IMR-90 (cell line): ENCODE results near the gene VDAC2. TPM values are rescaled to one million over a fixed set of nuclear protein-coding genes. Genes with fewer than 3 reads are reported as not detected.

ENCODE experiments used
- ATAC-seq: fragments of 200-7000 bp; cut with Tn5 transposase; 2 replicates; pipeline ENCODE4 v1.9.1; 2020; ENCODE audit warnings: low read depth, mild to moderate bottlenecking, moderate library complexity
- BruUV-seq: library from RNA; stranded (reverse); fragments of 400-500 nt; replicated peaks from 2 replicates; lab custom pipeline; 2021; lab: Mats Ljungman, UMichigan
- CTCF ChIA-PET: fragments of 300-600 bp; formaldehyde crosslinking; extraction: SDS; loops from one replicate; lab custom pipeline; 2021; ENCODE audit warnings: antibody characterized with exemption; lab: Yijun Ruan, JAX
- POLR2A ChIA-PET: fragments of 300-600 bp; sonication (Branson Sonifier 250); formaldehyde crosslinking; loops from one replicate; lab custom pipeline; 2022; ENCODE audit warnings: antibody characterized with exemption; ENCODE audit not compliant: unreplicated experiment; lab: Charles Lee
- DNase-seq: peaks from one replicate; pipeline ENCODE4 v3.0.0; 2013
- H2AFZ ChIP-seq: replicated peaks from 2 replicates; pipeline ENCODE3; 2013; ENCODE audit warnings: low read length, mild to moderate bottlenecking; ENCODE audit not compliant: poor library complexity
- H2AK5ac ChIP-seq: 2 replicates; pipeline ENCODE4 v1.6.1; 2013; ENCODE audit warnings: low read depth, low read length, inconsistent platforms
- H2AK9ac ChIP-seq: replicated peaks from 2 replicates; pipeline ENCODE3; 2013; ENCODE audit warnings: mild to moderate bottlenecking, low read depth, low read length, moderate library complexity; ENCODE audit not compliant: poor library complexity
- H2BK120ac ChIP-seq: 2 replicates; pipeline ENCODE4 v1.6.1; 2013; ENCODE audit warnings: low read depth, low read length, inconsistent platforms
- H2BK15ac ChIP-seq: 3 replicates; pipeline ENCODE4 v1.6.1; 2013; ENCODE audit warnings: low read depth, low read length, inconsistent platforms
- H2BK20ac ChIP-seq: 2 replicates; pipeline ENCODE4 v1.6.1; 2013; ENCODE audit warnings: low read depth, mild to moderate bottlenecking, inconsistent platforms, low read length, moderate library complexity
- H2BK5ac ChIP-seq: 2 replicates; pipeline ENCODE4 v1.6.1; 2013; ENCODE audit warnings: mild to moderate bottlenecking, low read depth, low read length, inconsistent platforms; ENCODE audit not compliant: poor library complexity, severe bottlenecking
- H3K14ac ChIP-seq: replicated peaks from 2 replicates; pipeline ENCODE4 v1.6.1; 2013; ENCODE audit warnings: low read depth, low read length, inconsistent platforms
- H3K18ac ChIP-seq: 2 replicates; pipeline ENCODE4 v1.6.1; 2013; ENCODE audit warnings: low read depth, low read length, control low read depth
- H3K23ac ChIP-seq: 2 replicates; pipeline ENCODE4 v1.6.1; 2013; ENCODE audit warnings: low read depth, low read length, inconsistent platforms
- H3K27ac ChIP-seq: 2 replicates; pipeline ENCODE4 v1.5.1; 2013; ENCODE audit warnings: mild to moderate bottlenecking, control low read depth, low read length; ENCODE audit not compliant: insufficient read depth
- H3K27me3 ChIP-seq: 2 replicates; pipeline ENCODE4 v1.6.1; 2013; ENCODE audit warnings: low read length; ENCODE audit not compliant: control insufficient read depth, insufficient read depth
- H3K36me3 ChIP-seq: 2 replicates; pipeline ENCODE4 v1.6.1; 2013; ENCODE audit warnings: low read length, mixed read lengths; ENCODE audit not compliant: control insufficient read depth, insufficient read depth
- H3K4ac ChIP-seq: 2 replicates; pipeline ENCODE4 v1.6.1; 2013; ENCODE audit warnings: low read depth, low read length, inconsistent platforms
- H3K4me1 ChIP-seq: 2 replicates; pipeline ENCODE4 v1.6.1; 2013; ENCODE audit warnings: low read length, mixed read lengths; ENCODE audit not compliant: control insufficient read depth, insufficient read depth
- H3K4me2 ChIP-seq: 2 replicates; pipeline ENCODE4 v1.6.1; 2013; ENCODE audit warnings: low read depth, mild to moderate bottlenecking, control low read depth, low read length, moderate library complexity
- H3K4me3 ChIP-seq: 2 replicates; pipeline ENCODE4 v1.5.1; 2013; ENCODE audit warnings: low read depth, mild to moderate bottlenecking, control low read depth, low read length, moderate library complexity; ENCODE audit not compliant: insufficient read depth
- H3K56ac ChIP-seq: 2 replicates; pipeline ENCODE4 v1.6.1; 2013; ENCODE audit warnings: low read length, inconsistent platforms; ENCODE audit not compliant: insufficient read depth; ENCODE audit errors: extremely low read depth
- H3K79me1 ChIP-seq, 2 experiments: 2 replicates each; pipeline ENCODE4 v1.6.1; 2013; ENCODE audit warnings: low read length in 2 of 2, inconsistent platforms in 1 of 2, low read depth in 1 of 2
- H3K9ac ChIP-seq: 2 replicates; pipeline ENCODE4 v1.6.1; 2013; ENCODE audit warnings: low read depth, low read length, control low read depth
- H3K9me1 ChIP-seq: 2 replicates; pipeline ENCODE4 v1.6.1; 2013; ENCODE audit warnings: low read length, inconsistent platforms; ENCODE audit not compliant: insufficient read depth
- H3K9me3 ChIP-seq: 2 replicates; pipeline ENCODE4 v1.6.1; 2013; ENCODE audit warnings: low read length; ENCODE audit not compliant: control insufficient read depth, insufficient read depth
- H4K20me1 ChIP-seq: 2 replicates; pipeline ENCODE4 v1.6.1; 2013; ENCODE audit warnings: low read length, inconsistent platforms; ENCODE audit not compliant: insufficient read depth
- H4K5ac ChIP-seq: 2 replicates; pipeline ENCODE4 v1.6.1; 2013; ENCODE audit warnings: mild to moderate bottlenecking, low read depth, low read length, control low read depth
- H4K8ac ChIP-seq, 2 experiments: 2 replicates each; pipeline ENCODE4 v1.6.1; 2013; ENCODE audit warnings: low read depth in 2 of 2, low read length in 2 of 2, control low read depth in 1 of 2, inconsistent platforms in 1 of 2
- H4K91ac ChIP-seq: 2 replicates; pipeline ENCODE4 v1.6.1; 2013; ENCODE audit warnings: low read depth, low read length, inconsistent platforms; ENCODE audit not compliant: insufficient read depth
- CEBPB ChIP-seq: IDR thresholded peaks from 2 replicates; pipeline ENCODE4 v1.6.1; 2012; ENCODE audit warnings: low read depth, low read length, improper control_type of control experiment
- MAFK ChIP-seq: IDR thresholded peaks from 2 replicates; pipeline ENCODE4 v1.6.1; 2012; ENCODE audit warnings: low read depth, low read length, improper control_type of control experiment
- RAD21 ChIP-seq: IDR thresholded peaks from 2 replicates; pipeline ENCODE4 v1.6.1; 2012; ENCODE audit warnings: low read length, improper control_type of control experiment
- WGBS, 2 experiments: methylation state at CpG; one replicate each; pipeline versions ENCODE4 v1.1.5 to v1.1.7; 2013; ENCODE audit warnings: missing lambda C conversion rate in 2 of 2; ENCODE audit not compliant: insufficient read length in 1 of 2; ENCODE audit errors: extremely low coverage in 2 of 2; 5-methylcytosine and 5-hydroxymethylcytosine counted together
- dilution Hi-C: fragments of 300-500 bp; cut with HindIII; formaldehyde crosslinking; loops from one replicate; pipeline ENCODE4 v1.14.3; 2018; ENCODE audit warnings: low sequenced_read_pairs; ENCODE audit not compliant: unreplicated experiment
- in situ Hi-C: fragments of 300-500 bp; cut with MboI; formaldehyde crosslinking; loops from 3 replicates; pipeline ENCODE4 v1.14.3; 2019; ENCODE audit warnings: low sequenced_read_pairs, inconsistent platforms, mixed read lengths
- intact Hi-C: fragments of 100-400 bp; cut with micrococcal nuclease; formaldehyde crosslinking; loops from 2 replicates; pipeline ENCODE4 v1.10.0; 2022
- polyA plus RNA-seq, 3 experiments: library from polyadenylated mRNA; depleted of rRNA; stranded (reverse); fragments of >200 nt; gene quantifications; 2 replicates each; pipeline ENCODE4 v1.2.3, GENCODE V29; 2012; ENCODE audit warnings: low replicate concordance in 1 of 3
- total RNA-seq: library from RNA; depleted of rRNA; stranded (reverse); fragments of >200 nt; gene quantifications from 2 replicates; pipeline ENCODE4 v1.2.3, GENCODE V29; 2012

VDAC2 gene
- total and polyA plus RNA-seq, 2 of the 4 experiments (the other 2 are of a cell fraction): 122 to 139 TPM

GRCh38 chr10:75181073-75181472 is 29.5 kb upstream of the VDAC2 start:
- Histone ChIP-seq H3K4me1 (peaks cover 12% of the 10 kb centered on the region), H4K91ac (no peak overlapping the region), H2BK5ac (peak overlapping the region; percentile 57), H3K79me1 (peaks cover 6 to 30% of the 10 kb centered on the region in 2 experiments; a peak in 3 of 4 replicates), H3K9ac (no peak overlapping the region), H3K4me2 (peak overlapping the region; percentile 26; the same call in 1 of the 2 replicates), H3K36me3 (peaks cover 10% of the 10 kb centered on the region), H3K9me3 (no peaks in the 10 kb centered on the region), H3K14ac (no peak overlapping the region), H4K8ac (no peak overlapping the region), H2AFZ (no peak overlapping the region), H3K27me3 (no peaks in the 10 kb centered on the region), H2BK120ac (no peak overlapping the region), H3K23ac (0 out of 2 replicates have a peak overlapping the region, but pooled peaks have one; percentile 7), H2AK5ac (no peak overlapping the region), H3K56ac (no peak overlapping the region), H2BK20ac (no peak overlapping the region; the same call in 1 of the 2 replicates), H3K27ac (peak overlapping the region; percentile 33; the same call in 1 of the 2 replicates), H2AK9ac (no peak overlapping the region), H3K4ac (no peak overlapping the region; the same call in 1 of the 2 replicates), H3K4me3 (no peak overlapping the region), H4K5ac (no peak overlapping the region), H3K9me1 (0 out of 2 replicates have a peak, but pooled peaks cover under 1% of the 10 kb centered on the region), H4K20me1 (0 out of 2 replicates have a peak, but pooled peaks cover 4% of the 10 kb centered on the region), H2BK15ac (no peak overlapping the region), H3K18ac (0 out of 2 replicates have a peak overlapping the region, but pooled peaks have one; percentile 6)
- peak; percentile 73 for TF ChIP-seq MAFK
- TF ChIP-seq CEBPB: no peak
- no peak for TF ChIP-seq RAD21
- ChIA-PET CTCF (no interaction called here), POLR2A (no interaction called here)
- intact Hi-C loops (loop anchor here (5.0 kb wide), 1 partner anchor 69 kb away; the partner anchor contains the start of gene SAMD8), dilution Hi-C loops (no loop called here), in situ Hi-C loops (no loop called here)
- WGBS, 2 experiments: no CpG with 5 or more reads among the region's 1 CpG
- ATAC-seq: no peak
- peak; percentile 12 for DNase-seq
- no TSS peak for BruUV-seq
